Stimulated activated CD8-positive, alpha-beta memory T cell treated with anti-CD3 and anti-CD28 coated beads, Interleukin-7, amount 100 ng/mL, for 24 hours (primary cell): ENCODE measurements around the gene ESRRG.

Source experiments
- DNase-seq: peaks from one replicate; pipeline ENCODE4 v3.0.0-alpha.2; 2020; ENCODE audit warnings: low read depth

Gene ESRRG

DNA sequence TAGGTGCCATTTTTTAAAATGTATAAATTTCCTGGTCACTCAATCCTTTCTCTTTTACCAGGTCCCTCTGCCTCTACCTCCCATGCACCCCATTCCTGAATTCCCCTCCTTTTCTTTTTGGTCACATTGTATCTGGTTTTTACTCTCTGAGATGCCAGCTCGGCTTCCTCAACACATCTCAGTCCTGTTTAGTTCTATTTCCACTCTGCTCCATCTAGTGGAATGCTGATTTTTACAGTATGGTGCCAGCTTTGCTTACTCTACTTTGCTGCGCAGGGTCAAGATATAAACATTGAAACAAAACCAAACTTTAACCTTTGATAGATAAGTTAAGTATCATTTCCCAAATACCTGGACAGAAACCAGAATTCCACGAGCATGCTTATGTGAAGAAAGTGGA lies 96.0 kb downstream of the ESRRG start:
- DNase-seq: no peak

DNA sequence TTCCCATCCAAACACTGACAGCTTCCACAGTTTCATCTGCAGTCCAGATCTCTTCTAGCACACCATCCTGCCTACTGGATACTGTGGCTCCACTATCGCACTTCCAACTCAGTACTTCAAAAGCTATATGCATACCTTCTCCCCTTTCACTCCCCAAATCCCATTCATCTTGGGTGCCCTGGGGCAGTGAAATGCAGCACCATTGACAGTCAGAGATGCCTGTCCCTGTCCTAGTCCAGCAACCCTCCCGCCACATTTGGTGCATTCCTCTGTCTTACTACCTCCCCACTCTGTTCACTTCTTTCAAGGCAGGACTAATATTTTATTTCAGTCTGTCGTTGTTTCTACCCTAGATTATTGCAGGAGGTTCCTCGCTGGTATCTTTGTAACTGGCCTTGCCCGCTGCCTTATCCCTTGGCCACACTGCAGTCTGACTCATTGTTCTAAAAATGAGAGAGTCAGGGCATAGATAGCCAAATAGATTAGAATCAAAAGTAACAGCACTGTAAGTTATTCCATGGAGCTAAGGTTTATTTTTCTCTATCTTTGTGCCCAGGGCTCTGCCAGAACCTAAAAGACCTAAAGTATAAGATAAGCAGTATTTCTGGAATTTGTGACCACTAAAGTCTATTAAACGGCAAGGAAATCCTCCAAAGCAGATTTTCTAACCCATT lies 96.7 kb downstream of the ESRRG start:
- DNase-seq: no peak

DNA sequence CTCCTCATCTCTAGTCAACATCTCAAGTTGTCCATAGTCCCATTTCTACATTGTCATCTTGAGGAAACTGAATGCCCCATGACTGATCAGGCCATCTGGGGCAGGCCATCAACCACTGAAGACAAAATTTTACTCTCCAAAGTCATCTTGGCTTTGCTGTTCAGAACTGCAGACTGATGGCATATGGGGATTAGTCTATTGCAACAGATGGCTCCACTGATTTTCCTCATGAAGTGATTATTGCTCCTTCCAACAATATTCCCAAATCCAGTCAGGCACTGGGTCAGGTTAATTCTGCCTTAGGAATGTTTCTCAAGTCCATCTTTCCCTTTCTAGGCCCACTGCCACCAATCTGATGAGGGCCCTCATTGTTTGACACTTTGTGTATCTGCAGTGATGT lies 101.7 kb downstream of the ESRRG start:
- DNase-seq: no peak

DNA sequence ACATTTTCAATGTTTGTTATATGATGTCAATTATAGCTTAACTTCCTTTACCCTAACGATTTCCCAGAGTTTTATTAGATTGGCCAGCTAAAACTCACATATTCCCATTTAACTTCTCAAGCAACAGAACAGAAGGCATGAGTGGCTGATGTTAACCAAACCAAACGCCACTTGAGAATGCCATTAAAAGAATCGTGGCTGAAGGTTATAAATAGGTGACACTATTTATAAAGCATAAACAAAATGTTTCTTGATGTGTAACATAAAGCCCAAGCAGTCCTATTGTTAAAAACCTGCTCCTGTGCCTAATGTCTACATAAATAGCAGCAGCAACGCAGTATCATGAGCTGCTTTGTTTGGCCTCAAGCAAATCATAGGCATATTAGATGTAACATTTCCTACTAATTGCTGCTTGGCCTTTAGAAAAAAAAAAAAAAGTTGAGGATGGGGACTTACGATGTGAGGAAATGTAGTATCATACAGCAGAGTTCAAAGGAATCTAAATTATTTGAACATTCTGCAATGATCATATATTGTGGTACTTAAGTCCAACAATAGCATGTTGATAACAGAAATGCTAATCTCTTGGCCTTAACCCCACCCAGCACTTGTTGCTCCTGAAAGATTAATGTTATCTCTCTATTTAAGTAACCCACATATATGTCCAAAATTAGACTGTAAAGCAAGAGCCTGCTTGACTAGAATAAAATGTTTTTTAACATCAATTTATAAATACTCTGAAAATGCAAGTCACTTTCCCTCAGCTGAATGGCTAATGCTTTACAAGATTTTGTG lies 106.0 kb downstream of the ESRRG start:
- no peak for DNase-seq

DNA sequence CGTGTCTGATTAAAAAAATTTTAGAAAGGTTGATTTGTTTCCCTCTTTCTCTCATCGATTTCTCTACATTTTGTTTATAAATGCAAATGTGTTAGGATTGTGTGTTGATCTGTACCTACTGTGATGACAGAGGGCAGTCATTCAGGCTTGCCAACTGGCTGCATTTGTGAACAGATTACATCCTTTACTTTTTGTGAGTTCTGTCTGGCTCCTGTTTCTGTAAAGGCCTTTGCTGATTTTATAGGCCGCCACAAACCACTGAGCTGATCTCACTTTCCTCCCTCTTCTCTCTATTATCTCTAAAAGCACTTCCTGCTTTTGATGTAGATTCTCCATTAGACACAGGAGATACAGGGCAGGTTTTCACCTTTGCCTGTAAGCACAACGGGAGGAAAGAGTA lies 106.8 kb downstream of the ESRRG start:
- no peak for DNase-seq

DNA sequence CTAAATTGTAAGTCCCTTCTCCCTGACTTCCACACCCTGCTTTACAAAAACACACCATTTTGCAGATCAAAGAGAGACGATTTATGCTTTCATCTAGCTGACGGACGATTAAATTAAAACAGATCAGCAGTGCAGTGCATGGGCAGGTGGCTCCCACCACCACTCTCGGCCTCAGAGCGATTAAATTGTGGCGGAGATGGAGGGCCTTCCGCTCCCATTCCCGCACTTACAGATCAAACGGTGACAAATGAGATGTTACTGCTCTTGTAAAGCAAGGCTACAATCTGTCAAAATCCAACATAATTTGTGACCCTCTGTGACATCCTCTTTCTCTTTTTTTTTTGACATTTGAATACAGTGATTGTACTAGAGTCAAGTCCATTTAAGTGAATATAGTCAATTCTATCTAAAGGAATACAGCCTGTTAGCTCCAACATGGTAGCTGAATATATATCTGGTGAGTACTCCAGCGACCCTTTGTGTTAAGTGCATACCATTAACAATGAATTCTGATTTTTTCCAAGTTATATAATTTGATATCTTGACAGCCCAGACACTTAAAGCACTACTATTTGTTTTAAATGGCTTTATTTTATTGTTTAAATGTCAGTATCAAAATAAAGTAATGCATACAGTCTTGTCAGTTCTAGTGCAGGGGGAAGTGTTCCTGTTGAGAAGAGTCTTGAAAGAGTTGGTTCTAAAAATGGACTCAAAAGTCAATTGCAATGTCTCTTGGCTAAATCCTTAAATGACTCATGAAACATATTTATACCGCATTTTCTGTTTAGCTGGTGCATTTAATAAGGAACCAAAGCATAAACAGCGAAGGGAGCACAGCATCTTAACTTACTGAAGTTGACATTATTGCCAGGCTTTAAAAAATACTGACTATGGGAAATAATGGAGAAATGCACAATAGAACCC lies 109.0 kb downstream of the ESRRG start:
- DNase-seq: no peak

DNA sequence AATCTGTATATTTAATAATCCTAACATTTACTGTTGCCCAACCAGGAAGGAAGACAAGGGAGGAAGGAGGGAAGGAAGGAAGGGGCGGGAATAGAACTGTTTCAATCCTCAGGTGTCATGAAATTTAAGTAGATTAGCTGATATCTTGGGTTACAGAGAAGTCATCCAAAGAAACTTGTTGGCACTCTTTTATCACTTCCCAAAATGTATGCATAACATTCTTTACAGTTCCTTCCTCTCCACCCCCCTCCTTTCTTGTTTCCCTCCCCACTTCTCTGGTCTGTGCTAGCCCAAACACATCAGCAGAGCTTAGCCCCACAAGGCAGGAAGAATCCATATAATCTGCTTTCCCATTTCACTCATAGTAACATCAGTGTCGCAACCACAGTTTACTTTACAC lies 110.9 kb downstream of the ESRRG start:
- DNase-seq: no peak

DNA sequence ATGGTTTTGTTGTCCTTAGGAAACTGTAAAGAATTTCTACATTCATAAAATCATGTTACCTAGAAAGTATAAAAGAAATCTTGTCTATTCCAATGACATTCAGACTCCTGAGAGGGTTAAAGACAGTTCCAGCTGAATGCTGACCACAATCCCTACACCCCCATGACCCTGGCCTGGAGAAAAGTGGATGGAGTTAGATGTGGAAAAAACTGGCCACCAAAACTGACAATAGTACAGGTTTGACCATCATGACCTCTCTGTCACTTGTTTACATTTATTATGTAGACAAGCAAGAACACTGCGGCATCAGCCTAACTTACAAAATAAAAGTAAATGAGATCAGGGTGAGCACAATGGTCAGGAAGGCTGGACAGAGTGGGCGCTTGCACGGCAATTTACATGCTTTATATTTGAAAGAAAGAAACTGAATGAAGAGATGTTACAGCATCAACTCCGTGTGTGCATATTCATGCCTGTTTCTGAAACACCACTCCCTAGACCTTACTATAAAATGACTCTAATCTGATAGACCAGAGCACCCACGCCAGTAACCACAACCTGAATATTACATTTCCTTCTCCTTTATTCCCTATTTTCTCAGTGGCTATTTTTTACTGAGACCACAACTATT lies 116.0 kb downstream of the ESRRG start:
- no peak for DNase-seq

DNA sequence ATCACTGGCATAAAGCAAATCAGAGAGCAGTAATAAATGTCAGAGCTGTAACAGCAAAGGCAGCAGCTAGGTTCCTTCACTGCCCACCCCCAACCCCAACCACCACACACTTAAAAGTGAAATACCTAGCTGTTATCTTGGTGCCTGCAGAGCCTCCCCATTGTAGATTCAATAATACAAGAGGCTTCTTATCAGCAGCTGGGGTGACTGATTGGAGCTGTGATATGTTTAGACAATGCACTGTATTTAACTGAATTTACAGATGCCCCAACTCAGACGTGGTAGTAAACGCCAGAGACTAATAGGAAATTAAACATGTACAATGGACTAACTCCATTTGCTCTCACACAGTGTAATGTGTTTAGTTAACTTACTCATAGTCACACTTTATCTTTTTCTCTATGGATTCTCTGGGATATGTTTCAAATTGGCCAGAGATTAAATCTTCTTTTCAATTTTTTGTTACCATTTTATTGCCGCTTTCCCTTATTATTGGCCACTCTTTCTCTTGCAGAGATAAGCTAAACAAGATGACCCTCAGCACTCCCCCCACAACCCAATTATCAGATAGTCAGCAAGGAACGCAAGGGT lies 117.1 kb downstream of the ESRRG start:
- DNase-seq: no peak

DNA sequence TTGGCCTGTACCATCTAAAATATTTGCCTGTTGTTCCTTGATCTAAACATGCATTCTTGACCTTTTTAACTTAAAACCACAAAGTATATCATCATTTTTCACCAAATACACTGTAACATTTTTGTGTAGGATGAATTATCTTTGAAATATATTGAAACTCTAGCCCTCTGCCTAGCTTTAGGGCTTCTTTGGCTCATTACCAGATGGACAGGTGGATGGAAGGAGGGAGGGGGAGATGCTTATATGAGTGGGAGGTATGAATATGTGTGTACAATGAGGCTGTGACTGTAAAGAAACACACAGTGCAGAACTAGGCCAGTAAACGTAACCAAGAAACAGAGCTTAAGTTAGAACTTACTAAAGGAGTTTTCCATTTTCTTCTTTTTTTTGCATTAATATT lies 118.5 kb downstream of the ESRRG start:
- DNase-seq: no peak

DNA sequence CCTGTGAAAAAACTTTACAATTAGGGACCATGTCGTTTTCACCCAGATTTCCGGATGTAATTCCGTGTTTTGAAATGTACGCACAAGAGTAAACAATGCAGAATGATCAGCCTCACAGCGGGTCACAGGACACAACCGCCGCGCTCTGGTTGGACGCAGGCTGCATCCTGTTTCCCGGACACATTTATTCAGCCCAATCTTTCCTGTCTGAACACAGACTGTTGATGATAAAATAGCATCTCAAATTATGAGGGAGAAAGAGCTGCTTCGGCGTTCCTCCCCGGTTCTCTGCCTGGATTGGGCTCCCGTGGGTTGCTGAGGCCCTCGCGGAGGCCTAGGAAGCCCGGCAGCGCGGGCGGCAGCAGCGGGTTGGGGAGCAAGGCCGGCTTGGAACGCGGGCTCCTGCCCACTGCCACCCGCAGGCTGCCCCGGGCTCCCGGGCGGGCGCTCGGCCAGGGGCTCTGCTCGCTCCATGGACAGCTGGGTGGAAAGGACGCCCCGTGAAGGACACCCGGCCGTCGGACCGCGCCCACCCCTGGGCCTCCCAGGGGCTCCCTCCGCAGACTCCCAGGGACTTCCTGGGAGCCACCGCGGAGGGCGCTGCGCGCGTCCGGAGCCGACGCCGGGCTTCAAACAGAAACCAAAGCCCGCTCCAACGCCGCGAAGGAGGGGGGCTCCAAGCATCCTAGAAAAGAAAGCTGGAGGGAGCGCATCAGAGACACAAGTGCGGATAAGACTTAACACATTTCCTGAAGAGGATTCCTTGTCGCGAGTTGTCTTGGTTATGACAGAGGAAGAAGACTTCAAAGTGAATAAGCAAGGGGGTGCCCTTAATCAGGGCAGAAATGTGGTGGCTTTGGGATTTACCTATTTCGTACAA lies 122.3 kb downstream of the ESRRG start:
- no peak for DNase-seq

DNA sequence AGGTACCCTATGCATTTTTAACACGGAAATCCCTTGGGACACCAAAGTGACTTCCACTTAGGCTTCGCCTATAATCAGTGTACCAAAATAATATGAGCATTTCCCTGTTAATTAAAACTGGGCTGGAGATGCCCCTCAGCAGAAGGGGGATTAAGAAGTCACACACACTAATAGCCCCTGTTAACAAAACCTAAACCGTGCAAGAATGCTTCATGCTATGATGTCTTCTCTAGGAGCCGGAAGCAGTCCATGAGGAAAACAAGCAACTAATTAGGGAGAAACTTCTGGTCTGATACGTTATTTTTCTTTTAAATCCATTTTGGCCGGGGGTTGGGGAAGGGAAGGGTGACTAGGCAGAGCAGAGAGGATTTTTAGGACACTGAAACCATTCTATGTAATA lies 123.4 kb downstream of the ESRRG start:
- DNase-seq: no peak

DNA sequence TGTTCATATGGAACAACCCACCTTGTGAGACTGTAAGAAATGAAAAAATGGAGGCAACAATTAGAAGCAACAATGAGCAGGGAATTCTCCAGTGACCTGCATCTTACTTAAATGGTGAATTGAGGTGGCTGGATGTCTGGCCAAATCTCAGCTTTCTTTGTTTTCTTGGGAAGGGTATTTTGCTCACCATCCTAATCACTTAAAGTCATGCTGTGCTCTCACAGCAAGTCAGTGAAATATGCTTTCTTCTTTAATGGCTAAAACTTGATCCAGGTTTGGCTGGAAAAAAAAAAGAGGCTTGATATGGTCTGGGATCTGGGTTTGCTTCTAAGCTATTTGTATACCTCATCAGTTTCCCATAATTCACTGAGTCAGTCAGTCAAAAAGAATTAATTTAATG lies 124.8 kb downstream of the ESRRG start:
- DNase-seq: no peak

DNA sequence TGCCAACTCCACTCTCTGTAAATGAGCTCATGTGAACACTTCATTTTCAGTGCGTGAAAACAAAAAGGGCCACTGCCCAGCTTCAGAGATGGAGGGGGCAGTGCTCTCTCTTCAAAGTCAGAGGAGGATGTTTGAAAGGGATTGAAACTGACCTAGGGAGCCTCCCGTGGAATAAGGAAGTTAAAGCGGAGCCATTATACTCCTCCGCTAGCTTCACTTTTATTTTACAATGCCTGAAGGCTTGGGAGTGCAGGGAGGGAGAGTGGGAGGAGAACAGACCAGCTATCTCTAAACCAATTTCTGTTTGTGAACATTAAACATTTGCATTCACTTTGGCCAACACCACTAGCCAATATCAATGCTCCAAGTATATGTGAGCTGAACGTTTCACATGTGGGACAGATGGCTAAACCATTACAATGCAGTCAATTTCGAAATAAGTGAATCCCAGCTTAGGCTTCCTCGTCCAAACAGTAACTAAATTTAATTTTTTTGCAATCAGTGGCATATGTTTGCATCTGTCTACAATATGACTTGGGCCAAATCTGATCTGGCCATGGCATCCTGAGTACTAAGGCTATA lies 126.9 kb downstream of the ESRRG start:
- DNase-seq: no peak

DNA sequence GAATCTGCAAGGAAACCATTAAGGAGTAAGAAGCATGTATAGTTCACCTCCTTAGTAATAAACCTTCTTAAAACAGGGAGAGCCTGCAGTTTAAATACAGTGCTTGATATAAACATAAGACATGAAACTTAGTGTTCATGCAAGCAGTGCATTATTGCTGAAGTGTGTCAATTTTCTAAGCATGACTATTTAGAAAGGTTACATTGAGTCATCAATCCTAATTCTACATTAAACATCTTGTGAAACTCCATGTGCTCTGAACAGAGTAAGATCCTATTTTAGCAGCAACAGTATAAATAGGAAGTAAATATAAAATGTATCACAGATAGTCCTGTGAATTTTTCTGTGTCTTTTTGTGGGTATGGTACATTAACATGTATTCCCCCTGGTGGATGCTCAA lies 135.5 kb downstream of the ESRRG start:
- no peak for DNase-seq

DNA sequence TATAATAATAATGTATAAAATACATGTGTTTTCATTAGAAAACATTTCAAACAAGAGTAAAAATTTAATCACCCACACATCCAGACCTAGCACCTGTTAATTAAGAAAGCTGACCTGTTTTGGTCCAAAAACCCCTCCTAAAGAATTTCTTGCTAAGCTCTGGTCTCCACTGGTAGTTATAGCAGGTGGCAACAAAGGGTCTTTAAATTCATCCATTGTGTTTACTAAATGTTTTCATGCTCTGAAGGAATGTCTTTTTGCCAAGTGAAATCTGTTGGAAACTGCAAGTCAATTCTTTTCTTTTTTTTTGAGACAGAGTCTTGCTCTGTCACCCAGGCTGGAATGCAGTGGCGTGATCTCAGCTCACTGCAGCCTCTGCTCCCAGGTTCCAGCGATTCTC lies 141.1 kb downstream of the ESRRG start:
- DNase-seq: no peak

DNA sequence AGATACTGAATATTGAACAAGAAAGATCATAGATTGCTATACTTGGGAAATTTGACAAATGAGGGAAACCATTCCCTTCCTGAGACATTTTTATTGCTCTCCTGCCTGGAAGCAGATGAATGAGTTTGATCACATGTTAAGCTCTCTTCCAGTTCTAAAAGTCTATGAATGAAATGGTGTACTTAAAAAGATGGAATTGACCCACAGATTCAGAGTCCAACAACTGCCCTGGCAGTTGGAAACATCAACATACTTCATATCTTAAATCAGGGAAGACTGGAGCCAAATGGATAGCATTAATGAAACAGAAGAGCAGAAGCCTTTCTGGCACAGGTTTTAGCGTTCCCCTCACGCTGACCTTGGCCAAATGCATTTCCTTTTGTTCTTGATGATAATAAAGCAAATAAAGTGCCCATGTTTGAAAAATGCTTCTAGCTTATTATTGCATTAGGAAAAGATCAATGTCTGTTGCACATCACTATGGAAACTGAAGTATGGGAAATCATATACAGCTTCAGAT lies 142.6 kb downstream of the ESRRG start:
- DNase-seq: no peak

DNA sequence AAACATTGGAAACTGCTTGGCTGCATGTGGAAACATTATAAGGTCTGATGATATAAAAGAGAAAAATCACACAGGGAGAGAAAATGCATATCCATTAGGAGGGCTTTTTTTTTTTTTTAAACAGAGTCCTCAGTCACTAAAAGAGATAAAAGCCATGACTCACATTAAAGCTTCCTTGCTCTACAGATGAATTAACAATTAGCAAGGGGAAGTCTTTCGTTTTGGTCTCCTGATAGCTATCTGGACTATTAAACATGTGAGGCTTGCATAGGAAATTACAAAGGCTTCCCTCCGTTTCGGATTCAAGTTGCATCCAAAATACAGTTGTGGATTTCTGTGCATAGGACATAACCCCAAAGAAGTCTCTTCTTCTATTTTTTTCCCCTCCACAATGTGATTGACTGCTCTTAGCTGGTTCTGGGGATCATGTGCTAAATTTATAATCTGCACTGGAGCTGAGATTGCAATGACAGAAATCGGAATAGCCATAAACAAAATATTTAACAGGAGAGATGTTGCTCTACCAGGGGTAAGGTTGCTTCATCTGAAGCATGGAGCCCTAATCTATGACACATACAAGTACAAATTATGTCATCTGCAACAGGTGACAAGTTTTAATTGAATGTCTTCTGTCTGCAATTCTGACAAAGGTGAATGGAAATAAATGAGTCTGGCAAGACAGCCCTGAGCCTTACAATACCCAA lies 146.8 kb downstream of the ESRRG start:
- DNase-seq: no peak

DNA sequence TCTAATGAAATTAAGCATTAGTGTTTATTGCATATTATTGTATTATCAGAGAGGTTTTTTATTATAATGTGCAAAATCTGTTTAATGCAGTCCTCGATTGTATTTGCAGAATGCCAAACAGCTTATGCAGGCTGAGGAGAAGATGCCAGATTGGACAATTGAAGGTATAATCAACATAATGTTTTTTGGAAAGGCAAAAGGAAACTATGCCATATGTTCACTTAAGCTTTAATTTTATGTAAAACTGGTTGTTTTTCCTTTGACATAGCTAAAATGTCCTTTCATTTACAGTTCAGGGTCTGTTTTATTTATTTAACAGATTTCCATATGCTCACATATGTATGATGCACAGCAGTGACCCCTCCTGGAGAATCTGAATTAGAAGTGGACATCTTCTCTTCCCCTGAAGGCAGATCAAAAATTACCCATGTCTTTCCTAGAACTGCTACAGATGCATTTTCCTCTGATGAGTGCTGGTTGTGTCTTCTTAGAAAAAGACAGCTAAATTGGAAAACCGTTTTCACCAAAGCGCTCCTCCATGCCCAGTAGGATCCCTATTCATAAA lies 156.5 kb downstream of the ESRRG start:
- no peak for DNase-seq
